PFSK-1 (cell line): ENCODE data around the gene TTC39C.

Experiments used
- FOXP2 ChIP-seq: optimal IDR thresholded peaks from 2 replicates; pipeline ENCODE3; 2011; ENCODE audit warnings: borderline replicate concordance, control low read depth, inconsistent platforms; ENCODE audit not compliant: insufficient read depth; ENCODE audit errors: extremely low read length, extremely low read depth
- POLR2AphosphoS5 ChIP-seq: IDR thresholded peaks from 2 replicates; pipeline ENCODE4 v1.6.1; 2012; ENCODE audit warnings: low read depth, mild to moderate bottlenecking, control low read depth, low read length, moderate library complexity
- REST ChIP-seq, 2 experiments: IDR thresholded peaks; 2 replicates each; pipeline versions ENCODE4 v1.6.1 to v1.8.0; 2011 to 2012; ENCODE audit warnings: low read depth in 2 of 2, low read length in 2 of 2, control low read depth in 1 of 2, inconsistent platforms in 1 of 2, mild to moderate bottlenecking in 1 of 2, moderate library complexity in 1 of 2; ENCODE audit not compliant: insufficient read depth in 1 of 2
- SIN3A ChIP-seq: IDR thresholded peaks from 2 replicates; pipeline ENCODE4 v1.6.1; 2012; ENCODE audit warnings: mild to moderate bottlenecking, low read length, moderate library complexity, borderline replicate concordance; ENCODE audit not compliant: insufficient read depth
- TAF1 ChIP-seq: IDR thresholded peaks from 2 replicates; pipeline ENCODE4 v1.6.1; 2012; ENCODE audit warnings: low read length, control low read depth, borderline replicate concordance; ENCODE audit not compliant: insufficient read depth

The TTC39C gene

GRCh38 chr18:24111936-24112335 is 97.4 kb downstream of the TTC39C start:
- TF ChIP-seq FOXP2: no peak
- TF ChIP-seq REST (IDR thresholded peaks at IDR 0.05; ENCODE audit: insufficient read depth in 1 of 2, low read depth in 2 of 2, low read length in 2 of 2): no peak
- no peak for TF ChIP-seq TAF1
- TF ChIP-seq SIN3A: no peak
- no peak for TF ChIP-seq POLR2AphosphoS5

- TF ChIP-seq TAF1 (no peak), POLR2AphosphoS5 (no peak), SIN3A (no peak), FOXP2 (no peak), REST (IDR thresholded peaks at IDR 0.05; ENCODE audit: insufficient read depth in 1 of 2, low read depth in 2 of 2, low read length in 2 of 2) (no peak)
Measured at GRCh38 chr18:24112464-24112863, 97.9 kb downstream of the TTC39C start.

- TF ChIP-seq REST (IDR thresholded peaks at IDR 0.05; ENCODE audit: insufficient read depth in 1 of 2, low read depth in 2 of 2, low read length in 2 of 2) (no peak), TAF1 (no peak), POLR2AphosphoS5 (no peak), SIN3A (no peak), FOXP2 (no peak)
Measured at GRCh38 chr18:24112874-24113615, 98.5 kb downstream of the TTC39C start.

GRCh38 chr18:24114924-24115549 is 100.5 kb downstream of the TTC39C start:
- TF ChIP-seq SIN3A (no peak), TAF1 (no peak), FOXP2 (no peak), POLR2AphosphoS5 (no peak), REST (IDR thresholded peaks at IDR 0.05; ENCODE audit: insufficient read depth in 1 of 2, low read depth in 2 of 2, low read length in 2 of 2) (no peak)
